Measurements from ENCODE around the gene GSK3B.

GRCh38 chr3:120062474-120062873 is 31.8 kb downstream of the GSK3B start:
- TF ChIP-seq POLR2A (IDR thresholded peaks at IDR 0.05) (no peak), CTCF (IDR thresholded peaks at IDR 0.05) (no peak)

All from thyroid gland (tissue), 4 donors.